ENCODE measurements around the gene TAS1R3. TPM values are rescaled to one million over a fixed set of nuclear protein-coding genes. Genes with fewer than 3 reads are reported as not detected.

Gene TAS1R3
- total RNA-seq, 1 experiment from 2014 or later: 0.28 TPM

- Histone ChIP-seq H4K8ac (replicated peaks; ENCODE audit: insufficient read length, low read depth, low read length) (no peak overlapping the region), H2BK12ac (ENCODE audit: insufficient read length, low read depth, low read length) (no peak overlapping the region), H2AK5ac (ENCODE audit: insufficient read length, low read length) (no peak overlapping the region), H3K23me2 (ENCODE audit: insufficient read length, low read depth, low read length, poor library complexity, severe bottlenecking) (no peaks in the 10 kb centered on the region), H4K5ac (ENCODE audit: insufficient read length, low read depth, low read length) (no peak overlapping the region), H3K18ac (ENCODE audit: insufficient read length, low read depth, low read length) (no peak overlapping the region), H3K9ac (ENCODE audit: extremely low read depth, insufficient read length, low read length) (no peak overlapping the region), H4K91ac (ENCODE audit: insufficient read length, low read depth, low read length) (no peak overlapping the region), H3K27me3 (ENCODE audit: insufficient read depth, low read length) (no peaks in the 10 kb centered on the region), H2BK5ac (ENCODE audit: insufficient read length, low read length) (no peak overlapping the region), H3K4me2 (ENCODE audit: insufficient read depth, insufficient read length, low read length) (no peak overlapping the region), H2BK120ac (ENCODE audit: low read depth, low read length, poor library complexity, severe bottlenecking) (no peak overlapping the region), H3K56ac (ENCODE audit: insufficient read length, low read depth, low read length) (no peak overlapping the region), H2BK20ac (ENCODE audit: low read depth, low read length, poor library complexity, severe bottlenecking) (no peak overlapping the region), H3K4ac (ENCODE audit: low read depth, low read length) (no peak overlapping the region), H3K27ac (ENCODE audit: insufficient read length, low read depth, low read length) (no peak overlapping the region), H2AFZ (ENCODE audit: low read length) (no peak overlapping the region), H3K4me1 (ENCODE audit: insufficient read depth, low read length) (no peaks in the 10 kb centered on the region), H3K9me3 (ENCODE audit: control insufficient read depth, low read depth, low read length) (no peaks in the 10 kb centered on the region), H4K20me1 (ENCODE audit: control insufficient read depth, insufficient read depth, insufficient read length) (no peaks in the 10 kb centered on the region), H3K14ac (ENCODE audit: insufficient read depth, low read length) (no peak overlapping the region), H2BK15ac (ENCODE audit: low read depth, low read length) (no peak overlapping the region), H3K23ac (ENCODE audit: insufficient read length, low read depth, low read length) (no peak overlapping the region), H3T11ph (ENCODE audit: low read length) (no peak overlapping the region), H3K79me2 (ENCODE audit: insufficient read depth, low read length) (no peaks in the 10 kb centered on the region; the same call in 1 of the 2 replicates), H3K79me1 (ENCODE audit: insufficient read depth, low read depth, low read length, poor library complexity, severe bottlenecking) (peaks cover 2% of the 10 kb centered on the region)
- Mint-ChIP-seq H3K4me1 (no peaks in the 10 kb centered on the region), H3K36me3 (ENCODE audit: insufficient read depth in 1 of 3, low read depth in 3 of 3) (peaks cover 21 to 36% (median 31%) of the 10 kb centered on the region in 3 experiments), H3K4me3 (peak overlapping the region in 1 of 2 experiments; percentile 65; a peak in 2 of 5 replicates), H3K27ac (peak overlapping the region in 1 of 3 experiments; percentile 65; a peak in 1 of 7 replicates), H3K27me3 (ENCODE audit: low read depth) (no peaks in the 10 kb centered on the region), H3K9me3 (peaks cover 0 to 8% of the 10 kb centered on the region in 2 experiments; a peak in 3 of 5 replicates)
- WGBS (ENCODE audit: extremely low coverage, insufficient read length, low lambda C conversion rate): no CpG with 5 or more reads among the region's 36 CpGs
- no peak for DNase-seq
- TF ChIP-seq CTCF (conservative IDR thresholded peaks at IDR 0.05): no peak
These were observed 9.9 kb downstream of the TAS1R3 start for GRCh38 chr1:1340791-1341548.
